ENCODE results near the gene CCDC175.

The CCDC175 gene

DNA sequence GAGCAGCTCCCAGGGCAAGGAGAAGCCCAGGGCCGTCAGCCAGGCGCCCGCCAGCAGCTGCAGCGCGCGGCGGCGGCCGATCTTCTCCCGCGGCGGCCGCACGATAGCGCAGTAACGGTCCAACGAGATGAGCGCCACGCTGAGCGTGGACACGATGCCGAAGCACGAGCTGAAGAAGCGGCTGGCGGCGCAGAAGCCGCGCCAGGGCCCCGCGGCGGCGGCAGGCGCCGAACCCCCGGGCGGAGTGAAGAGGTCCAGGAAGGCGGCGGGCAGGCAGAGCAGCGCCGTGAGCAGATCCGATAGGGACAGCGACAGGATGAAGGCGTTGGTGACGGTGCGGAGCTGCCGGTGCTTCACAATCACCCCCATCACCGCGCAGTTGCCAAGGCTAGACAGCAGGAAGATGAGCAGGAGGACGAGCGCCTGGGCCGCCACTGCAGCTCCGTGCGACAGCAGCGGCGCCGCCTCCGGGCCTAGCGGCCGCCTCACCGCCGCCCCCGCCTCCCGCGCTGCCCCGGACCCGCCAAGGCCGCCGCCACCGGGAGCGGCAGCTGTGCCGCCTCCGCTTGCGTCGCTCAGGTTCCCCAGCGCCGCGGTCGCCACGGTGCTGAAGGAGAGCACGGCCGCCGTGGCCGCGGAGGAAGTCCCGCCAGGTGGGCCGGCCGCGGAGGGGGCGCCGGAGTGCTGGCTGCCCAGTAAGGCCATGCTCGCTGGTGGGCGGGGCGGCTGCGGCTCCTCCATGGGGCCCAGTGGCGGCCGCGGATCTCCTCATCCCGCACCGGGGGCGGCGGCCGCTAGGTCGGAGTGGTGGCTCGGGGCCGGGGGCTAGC lies 111.9 kb downstream of the CCDC175 start:
- Histone ChIP-seq H3K36me3 (ENCODE audit: control insufficient read depth, insufficient read depth, low read length) (no peaks in the 10 kb centered on the region), H2AFZ (peak overlapping the region; percentile 95), H3K4me3 (ENCODE audit: low read depth, low read length) (peak overlapping the region; percentile 63), H3K4me2 (ENCODE audit: low read length) (peak overlapping the region; percentile 94), H3K79me2 (no peaks in the 10 kb centered on the region), H3K27ac (peak overlapping the region; percentile 80), H3K4me1 (peaks cover 5% of the 10 kb centered on the region), H3K9me3 (ENCODE audit: control insufficient read depth, low read length) (no peaks in the 10 kb centered on the region), H3K27me3 (ENCODE audit: control insufficient read depth, insufficient read depth, low read length) (no peaks in the 10 kb centered on the region), H3K9ac (peak overlapping the region; percentile 44)
- TF ChIP-seq, protein P1, sequence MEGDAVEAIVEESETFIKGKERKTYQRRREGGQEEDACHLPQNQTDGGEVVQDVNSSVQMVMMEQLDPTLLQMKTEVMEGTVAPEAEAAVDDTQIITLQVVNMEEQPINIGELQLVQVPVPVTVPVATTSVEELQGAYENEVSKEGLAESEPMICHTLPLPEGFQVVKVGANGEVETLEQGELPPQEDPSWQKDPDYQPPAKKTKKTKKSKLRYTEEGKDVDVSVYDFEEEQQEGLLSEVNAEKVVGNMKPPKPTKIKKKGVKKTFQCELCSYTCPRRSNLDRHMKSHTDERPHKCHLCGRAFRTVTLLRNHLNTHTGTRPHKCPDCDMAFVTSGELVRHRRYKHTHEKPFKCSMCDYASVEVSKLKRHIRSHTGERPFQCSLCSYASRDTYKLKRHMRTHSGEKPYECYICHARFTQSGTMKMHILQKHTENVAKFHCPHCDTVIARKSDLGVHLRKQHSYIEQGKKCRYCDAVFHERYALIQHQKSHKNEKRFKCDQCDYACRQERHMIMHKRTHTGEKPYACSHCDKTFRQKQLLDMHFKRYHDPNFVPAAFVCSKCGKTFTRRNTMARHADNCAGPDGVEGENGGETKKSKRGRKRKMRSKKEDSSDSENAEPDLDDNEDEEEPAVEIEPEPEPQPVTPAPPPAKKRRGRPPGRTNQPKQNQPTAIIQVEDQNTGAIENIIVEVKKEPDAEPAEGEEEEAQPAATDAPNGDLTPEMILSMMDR (IDR thresholded peaks at IDR 0.05) = no peak

DNA sequence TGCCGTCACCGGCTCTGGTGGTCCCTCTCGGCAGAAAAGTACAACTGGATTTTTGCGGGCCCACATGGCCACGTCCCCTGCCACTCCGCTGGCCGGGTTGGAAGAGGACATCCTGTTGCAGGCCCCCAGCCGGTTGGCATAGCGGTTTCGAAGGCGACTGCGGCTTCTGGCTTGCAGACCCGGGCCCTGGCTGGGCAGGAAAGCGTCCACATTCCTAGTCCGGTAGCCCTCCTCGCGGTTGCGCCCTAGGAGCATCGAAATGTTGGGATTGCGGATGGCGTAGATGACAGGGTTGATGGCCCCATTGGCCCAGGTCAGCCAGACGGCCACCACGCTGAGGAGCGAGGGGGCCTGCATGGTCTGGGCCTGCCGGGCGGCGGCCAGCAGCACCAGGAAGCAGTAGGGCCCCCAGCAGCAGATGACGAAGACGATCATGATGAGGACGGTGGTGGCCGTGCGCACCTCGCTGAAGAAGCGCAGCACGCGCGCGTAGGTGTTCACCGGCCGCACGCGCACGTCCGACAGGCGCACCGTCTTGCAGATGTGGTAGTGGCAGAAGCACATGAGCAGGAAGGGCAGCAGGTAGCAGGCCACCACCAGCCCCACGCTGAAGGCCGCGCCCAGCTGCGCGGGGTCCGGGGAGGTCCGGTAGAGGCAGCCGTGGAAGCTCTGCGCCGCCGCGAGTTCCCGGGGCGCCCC lies 112.7 kb downstream of the CCDC175 start:
- Histone ChIP-seq H3K4me3 (ENCODE audit: low read depth, low read length) (peak overlapping the region; percentile 63), H3K4me2 (ENCODE audit: low read length) (peak overlapping the region; percentile 94), H3K9me3 (ENCODE audit: control insufficient read depth, low read length) (no peaks in the 10 kb centered on the region), H2AFZ (peak overlapping the region; percentile 95), H3K79me2 (no peaks in the 10 kb centered on the region), H3K27me3 (ENCODE audit: control insufficient read depth, insufficient read depth, low read length) (no peaks in the 10 kb centered on the region), H3K27ac (peak overlapping the region; percentile 80), H3K4me1 (peaks cover 5% of the 10 kb centered on the region), H3K36me3 (ENCODE audit: control insufficient read depth, insufficient read depth, low read length) (no peaks in the 10 kb centered on the region), H3K9ac (peak overlapping the region; percentile 44)
- TF ChIP-seq, protein P1 (IDR thresholded peaks at IDR 0.05) = no peak

DNA sequence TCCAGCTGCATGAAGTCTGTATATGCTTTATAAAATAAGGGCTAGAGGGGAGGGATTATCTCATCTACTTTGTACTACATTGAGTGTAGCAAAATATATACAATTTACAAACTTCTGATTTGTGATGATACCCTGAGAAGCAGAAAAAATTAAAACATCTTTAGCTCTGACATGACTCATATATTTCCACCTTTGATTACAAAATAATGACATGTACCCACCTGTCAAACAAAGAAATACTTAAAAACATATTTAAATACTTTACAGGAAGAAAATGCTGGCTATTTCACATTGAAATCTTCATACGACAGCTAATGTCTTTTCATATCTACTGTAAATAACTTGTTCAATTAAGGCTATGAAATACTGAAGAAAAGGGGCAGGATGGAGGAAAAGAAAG lies 114.7 kb downstream of the CCDC175 start:
- no peaks in the 10 kb centered on the region for H3K9me3 ChIP-seq (ENCODE audit: control insufficient read depth, low read length)
- no peak overlapping the region for H3K4me2 ChIP-seq (ENCODE audit: low read length)
- H3K27me3 ChIP-seq (ENCODE audit: control insufficient read depth, insufficient read depth, low read length) = no peaks in the 10 kb centered on the region
- no peak overlapping the region for H3K9ac ChIP-seq
- H3K36me3 ChIP-seq (ENCODE audit: control insufficient read depth, insufficient read depth, low read length) = no peaks in the 10 kb centered on the region
- no peak overlapping the region for H3K4me3 ChIP-seq (ENCODE audit: low read depth, low read length)
- peaks cover 5% of the 10 kb centered on the region for H3K4me1 ChIP-seq
- no peaks in the 10 kb centered on the region for H3K79me2 ChIP-seq
- TF ChIP-seq, protein P1 (IDR thresholded peaks at IDR 0.05) = no peak
- H3K27ac ChIP-seq = no peak overlapping the region
- H2AFZ ChIP-seq = no peak overlapping the region

DNA sequence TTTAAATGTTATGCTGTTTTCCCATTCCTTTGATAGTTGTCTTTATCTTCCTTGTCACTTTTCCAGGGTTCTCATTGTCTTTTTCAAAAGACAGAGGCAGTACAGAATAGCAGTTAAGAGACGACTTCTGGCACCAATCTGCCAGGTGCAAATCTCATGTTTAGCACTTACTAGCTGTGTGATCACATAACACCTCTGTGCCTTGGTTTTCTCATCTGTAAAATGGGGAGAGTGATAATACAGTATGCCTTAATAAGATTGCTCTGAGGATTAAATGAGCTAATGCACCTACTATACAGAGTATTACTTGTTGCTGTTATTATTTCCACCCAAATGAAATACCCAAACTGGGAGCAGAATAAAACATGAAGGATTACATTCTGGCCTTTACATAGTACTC lies 116.2 kb downstream of the CCDC175 start:
- Histone ChIP-seq H3K9ac (no peak overlapping the region), H3K79me2 (no peaks in the 10 kb centered on the region), H3K27me3 (ENCODE audit: control insufficient read depth, insufficient read depth, low read length) (no peaks in the 10 kb centered on the region), H2AFZ (no peak overlapping the region), H3K9me3 (ENCODE audit: control insufficient read depth, low read length) (no peaks in the 10 kb centered on the region), H3K36me3 (ENCODE audit: control insufficient read depth, insufficient read depth, low read length) (no peaks in the 10 kb centered on the region), H3K4me1 (peaks cover 5% of the 10 kb centered on the region), H3K27ac (no peak overlapping the region), H3K4me3 (ENCODE audit: low read depth, low read length) (no peak overlapping the region), H3K4me2 (ENCODE audit: low read length) (no peak overlapping the region)
- TF ChIP-seq, protein P1 (IDR thresholded peaks at IDR 0.05) = no peak
